GOT3 (cell line): ENCODE results near the gene AKT3.

Source experiments
- DNase-seq: peaks from one replicate; lab custom pipeline; 2025; ENCODE audit warnings: mixed read lengths; lab: John Stamatoyannopoulos, UW

The AKT3 gene

GRCh38 chr1:243553090-243553489 is 297.0 kb downstream of the AKT3 start:
- DNase-seq: no peak

- no peak for DNase-seq
These were observed 299.8 kb downstream of the AKT3 start for GRCh38 chr1:243550276-243550675.

- no peak for DNase-seq
These were observed 300.3 kb downstream of the AKT3 start for GRCh38 chr1:243549791-243550190.

GRCh38 chr1:243549108-243549507 is 300.9 kb downstream of the AKT3 start:
- no peak for DNase-seq

GRCh38 chr1:243548516-243548915 is 301.5 kb downstream of the AKT3 start:
- DNase-seq: no peak

- DNase-seq: no peak
These were observed 302.2 kb downstream of the AKT3 start for GRCh38 chr1:243547891-243548290.

GRCh38 chr1:243546457-243546856 is 303.6 kb downstream of the AKT3 start:
- DNase-seq: no peak

GRCh38 chr1:243543501-243543900 is 306.5 kb downstream of the AKT3 start:
- no peak for DNase-seq

GRCh38 chr1:243542739-243543415 is 307.2 kb downstream of the AKT3 start:
- no peak for DNase-seq

- DNase-seq: no peak
These were observed 310.4 kb downstream of the AKT3 start for GRCh38 chr1:243539636-243540035.

GRCh38 chr1:243535014-243535413 is 315.0 kb downstream of the AKT3 start:
- DNase-seq: no peak

- DNase-seq: no peak
These were observed 320.5 kb downstream of the AKT3 start for GRCh38 chr1:243529512-243529911.

GRCh38 chr1:243528459-243529121 is 321.5 kb downstream of the AKT3 start:
- DNase-seq: no peak

- DNase-seq: no peak
These were observed 323.9 kb downstream of the AKT3 start for GRCh38 chr1:243526180-243526579.

GRCh38 chr1:243525085-243525487 is 325.0 kb downstream of the AKT3 start:
- no peak for DNase-seq

- DNase-seq: no peak
These were observed 326.3 kb downstream of the AKT3 start for GRCh38 chr1:243523766-243524165.

- no peak for DNase-seq
These were observed 329.2 kb downstream of the AKT3 start for GRCh38 chr1:243520831-243521230.

- no peak for DNase-seq
These were observed 335.1 kb downstream of the AKT3 start for GRCh38 chr1:243514927-243515326.

- DNase-seq: no peak
These were observed 336.1 kb downstream of the AKT3 start for GRCh38 chr1:243513726-243514491.

- DNase-seq: no peak
These were observed 339.1 kb downstream of the AKT3 start for GRCh38 chr1:243510928-243511327.

GRCh38 chr1:243508943-243509342 is 341.1 kb downstream of the AKT3 start:
- DNase-seq: no peak

GRCh38 chr1:243508303-243508713 is 341.7 kb downstream of the AKT3 start:
- DNase-seq: no peak

- DNase-seq: no peak
These were observed 342.3 kb downstream of the AKT3 start for GRCh38 chr1:243507672-243508302.
